Activated CD4-positive, CD25-positive, alpha-beta regulatory T cell (primary cell): Measurements from ENCODE around the gene PRPF6.
"Not testable (repeated sequence)": the region's sequence is repeated elsewhere in the genome, so short reads cannot be mapped to it uniquely, and the experiment has no call there.

ENCODE experiments used
- DNase-seq, 4 experiments: peaks; one replicate each; lab custom pipeline; 2025; lab: John Stamatoyannopoulos, UW

The PRPF6 gene

GRCh38 chr20:63960654-63961621, 20.0 kb upstream of the PRPF6 start:
- not testable (repeated sequence) for DNase-seq

- no peak for DNase-seq
These were observed 19.1 kb upstream of the PRPF6 start for GRCh38 chr20:63961664-63962425.

- no peak for DNase-seq
These were observed 18.2 kb upstream of the PRPF6 start for GRCh38 chr20:63962426-63963347.

- DNase-seq: no peak
These were observed 17.6 kb upstream of the PRPF6 start for GRCh38 chr20:63963348-63963741.

GRCh38 chr20:63963784-63964301, 17.1 kb upstream of the PRPF6 start:
- no peak for DNase-seq

- no peak for DNase-seq
These were observed 16.5 kb upstream of the PRPF6 start for GRCh38 chr20:63964412-63964811.

GRCh38 chr20:63966172-63966943, 14.6 kb upstream of the PRPF6 start:
- DNase-seq: no peak

- no peak for DNase-seq
These were observed 14.0 kb upstream of the PRPF6 start for GRCh38 chr20:63966944-63967322.

- DNase-seq: no peak
These were observed 13.4 kb upstream of the PRPF6 start for GRCh38 chr20:63967330-63968135.

- DNase-seq: no peak
These were observed 12.6 kb upstream of the PRPF6 start for GRCh38 chr20:63968136-63968927.

- peak in 1 of 4 experiments; percentile 28 for DNase-seq
These were observed 11.8 kb upstream of the PRPF6 start for GRCh38 chr20:63968928-63969760.

- DNase-seq: peak in 2 of 4 experiments; percentile 29 to 35
These were observed 10.9 kb upstream of the PRPF6 start, which contains the start of gene ZNF512B for GRCh38 chr20:63969838-63970713. Gene ZNF512B, minus strand, starts transcription at chr20:63969930. Its CDS starts 1,980 bp downstream, at chr20:63967950.

GRCh38 chr20:63970714-63971431, 10.1 kb upstream of the PRPF6 start:
- no peak for DNase-seq

GRCh38 chr20:63971960-63972311, 9.0 kb upstream of the PRPF6 start:
- not testable (repeated sequence) for DNase-seq

GRCh38 chr20:63972312-63973159, 8.4 kb upstream of the PRPF6 start:
- no peak for DNase-seq

- no peak for DNase-seq
These were observed 7.8 kb upstream of the PRPF6 start for GRCh38 chr20:63973160-63973479.
